ENCODE results near the gene ECHS1. TPM values are rescaled to one million over a fixed set of nuclear protein-coding genes. Genes with fewer than 3 reads are reported as not detected.

Gene ECHS1
- total RNA-seq, 2 experiments from 2014 or later, result 50.7 to 51.4 TPM

GRCh38 chr10:133412381-133412711, 39.2 kb upstream of the ECHS1 start:
- no peak for ATAC-seq
- no peak for DNase-seq
- ChIA-PET CTCF (interaction anchor here (1.1 to 1.6 kb wide), 2 partner anchors 26 to 83 kb away, joined by 3 to 5 read pairs; no protein-coding TSS in a partner anchor), POLR2A (interaction anchor here (1.5 to 2.8 kb wide), 2 partner anchors 9 to 22 kb away, joined by 5 to 8 read pairs; no protein-coding TSS in a partner anchor)
- Mint-ChIP-seq H3K36me3 (ENCODE audit: low read depth) (peaks cover 81% of the 10 kb centered on the region), H3K4me3 (no peak overlapping the region), H3K27ac (no peak overlapping the region), H3K27me3 (no peaks in the 10 kb centered on the region), H3K4me1 (ENCODE audit: low read depth) (peaks cover 16% of the 10 kb centered on the region), H3K9me3 (peaks cover 26% of the 10 kb centered on the region)
- intact Hi-C loops (cut with micrococcal nuclease), result no loop called here
- no peak for TF ChIP-seq CTCF (IDR thresholded peaks at IDR 0.05)

GRCh38 chr10:133411523-133412380, 38.6 kb upstream of the ECHS1 start:
- intact Hi-C loops (cut with micrococcal nuclease), result no loop called here
- ATAC-seq (no peak), DNase-seq (no peak)
- no peak for TF ChIP-seq CTCF (IDR thresholded peaks at IDR 0.05)
- ChIA-PET CTCF (interaction anchor here (1.1 to 1.6 kb wide), 2 partner anchors 27 to 82 kb away, joined by 3 to 5 read pairs; no protein-coding TSS in a partner anchor), POLR2A (interaction anchor here (1.1 to 2.8 kb wide), 3 partner anchors 10 to 21 kb away, joined by 3 to 8 read pairs (median 5); no protein-coding TSS in a partner anchor)
- H3K27me3 Mint-ChIP-seq, result no peaks in the 10 kb centered on the region
- H3K4me3 Mint-ChIP-seq, result no peak overlapping the region
- peaks cover 22% of the 10 kb centered on the region for H3K4me1 Mint-ChIP-seq (ENCODE audit: low read depth)
- H3K36me3 Mint-ChIP-seq (ENCODE audit: low read depth), result peaks cover 86% of the 10 kb centered on the region
- peaks cover 26% of the 10 kb centered on the region for H3K9me3 Mint-ChIP-seq
- no peak overlapping the region for H3K27ac Mint-ChIP-seq

GRCh38 chr10:133405844-133406527, 32.8 kb upstream of the ECHS1 start:
- DNase-seq (no peak), ATAC-seq (peak; percentile 51)
- POLR2A ChIA-PET, result no interaction called here
- intact Hi-C loops (cut with micrococcal nuclease), result no loop called here
- H3K27me3 Mint-ChIP-seq, result no peaks in the 10 kb centered on the region
- H3K27ac Mint-ChIP-seq, result peak overlapping the region; percentile 23
- CTCF ChIA-PET, result interaction anchor here (0.8 kb wide), 1 partner anchor 33 kb away, joined by 3 read pairs; no protein-coding TSS in a partner anchor
- peaks cover 9% of the 10 kb centered on the region for H3K9me3 Mint-ChIP-seq
- H3K4me1 Mint-ChIP-seq (ENCODE audit: low read depth), result peaks cover 54% of the 10 kb centered on the region
- H3K4me3 Mint-ChIP-seq, result no peak overlapping the region
- peaks cover 78% of the 10 kb centered on the region for H3K36me3 Mint-ChIP-seq (ENCODE audit: low read depth)
- no peak for TF ChIP-seq CTCF (IDR thresholded peaks at IDR 0.05)

GRCh38 chr10:133405272-133405671, 32.1 kb upstream of the ECHS1 start:
- CTCF ChIA-PET, result interaction anchor here (0.8 kb wide), 1 partner anchor 34 kb away, joined by 3 read pairs; no protein-coding TSS in a partner anchor
- DNase-seq, result no peak
- no peaks in the 10 kb centered on the region for H3K27me3 Mint-ChIP-seq
- intact Hi-C loops (cut with micrococcal nuclease), result no loop called here
- H3K36me3 Mint-ChIP-seq (ENCODE audit: low read depth), result peaks cover 75% of the 10 kb centered on the region
- no peak overlapping the region for H3K27ac Mint-ChIP-seq
- POLR2A ChIA-PET, result no interaction called here
- peaks cover 6% of the 10 kb centered on the region for H3K9me3 Mint-ChIP-seq
- ATAC-seq, result no peak
- no peak for TF ChIP-seq CTCF (IDR thresholded peaks at IDR 0.05)
- peaks cover 61% of the 10 kb centered on the region for H3K4me1 Mint-ChIP-seq (ENCODE audit: low read depth)
- H3K4me3 Mint-ChIP-seq, result no peak overlapping the region

All from activated CD8-positive, alpha-beta T cell treated with anti-CD3 and anti-CD28 coated beads for 36 hours (primary cell).